ENCODE measurements around the gene NCAM1.

DNA sequence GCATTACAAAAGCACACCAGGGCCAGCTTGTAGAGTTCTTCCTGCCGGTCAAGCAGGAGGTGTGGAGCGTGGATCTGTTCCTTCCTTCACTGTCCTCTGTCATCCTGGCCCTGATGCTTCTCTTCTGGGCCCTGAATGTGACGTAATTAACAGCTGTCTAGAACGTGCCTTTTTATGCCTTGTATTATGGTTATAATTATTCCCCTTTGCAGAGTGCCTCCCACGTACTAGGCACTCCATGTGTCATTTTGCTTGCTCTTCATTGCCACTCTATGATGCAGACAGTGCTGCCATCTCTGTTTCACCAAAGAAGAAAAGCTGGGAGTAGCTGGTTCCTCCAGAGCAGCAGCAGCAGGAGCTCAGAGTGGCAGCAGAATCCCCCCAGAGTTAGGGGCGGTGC, 221.1 kb downstream of the NCAM1 start:
- TF ChIP-seq YY1 (IDR thresholded peaks at IDR 0.05; ENCODE audit: low read depth) (no peak), TEAD4 (IDR thresholded peaks at IDR 0.05) (no peak), EP300 (IDR thresholded peaks at IDR 0.05; ENCODE audit: borderline replicate concordance) (no peak), RAD21 (IDR thresholded peaks at IDR 0.05; ENCODE audit: low read depth) (no peak), EGR1 (IDR thresholded peaks at IDR 0.05) (no peak)
- TF ChIP-seq, protein P1, sequence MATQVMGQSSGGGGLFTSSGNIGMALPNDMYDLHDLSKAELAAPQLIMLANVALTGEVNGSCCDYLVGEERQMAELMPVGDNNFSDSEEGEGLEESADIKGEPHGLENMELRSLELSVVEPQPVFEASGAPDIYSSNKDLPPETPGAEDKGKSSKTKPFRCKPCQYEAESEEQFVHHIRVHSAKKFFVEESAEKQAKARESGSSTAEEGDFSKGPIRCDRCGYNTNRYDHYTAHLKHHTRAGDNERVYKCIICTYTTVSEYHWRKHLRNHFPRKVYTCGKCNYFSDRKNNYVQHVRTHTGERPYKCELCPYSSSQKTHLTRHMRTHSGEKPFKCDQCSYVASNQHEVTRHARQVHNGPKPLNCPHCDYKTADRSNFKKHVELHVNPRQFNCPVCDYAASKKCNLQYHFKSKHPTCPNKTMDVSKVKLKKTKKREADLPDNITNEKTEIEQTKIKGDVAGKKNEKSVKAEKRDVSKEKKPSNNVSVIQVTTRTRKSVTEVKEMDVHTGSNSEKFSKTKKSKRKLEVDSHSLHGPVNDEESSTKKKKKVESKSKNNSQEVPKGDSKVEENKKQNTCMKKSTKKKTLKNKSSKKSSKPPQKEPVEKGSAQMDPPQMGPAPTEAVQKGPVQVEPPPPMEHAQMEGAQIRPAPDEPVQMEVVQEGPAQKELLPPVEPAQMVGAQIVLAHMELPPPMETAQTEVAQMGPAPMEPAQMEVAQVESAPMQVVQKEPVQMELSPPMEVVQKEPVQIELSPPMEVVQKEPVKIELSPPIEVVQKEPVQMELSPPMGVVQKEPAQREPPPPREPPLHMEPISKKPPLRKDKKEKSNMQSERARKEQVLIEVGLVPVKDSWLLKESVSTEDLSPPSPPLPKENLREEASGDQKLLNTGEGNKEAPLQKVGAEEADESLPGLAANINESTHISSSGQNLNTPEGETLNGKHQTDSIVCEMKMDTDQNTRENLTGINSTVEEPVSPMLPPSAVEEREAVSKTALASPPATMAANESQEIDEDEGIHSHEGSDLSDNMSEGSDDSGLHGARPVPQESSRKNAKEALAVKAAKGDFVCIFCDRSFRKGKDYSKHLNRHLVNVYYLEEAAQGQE (IDR thresholded peaks at IDR 0.05; ENCODE audit: low read depth), result no peak
- TF ChIP-seq, protein P2, sequence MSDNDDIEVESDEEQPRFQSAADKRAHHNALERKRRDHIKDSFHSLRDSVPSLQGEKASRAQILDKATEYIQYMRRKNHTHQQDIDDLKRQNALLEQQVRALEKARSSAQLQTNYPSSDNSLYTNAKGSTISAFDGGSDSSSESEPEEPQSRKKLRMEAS (IDR thresholded peaks at IDR 0.05), result no peak

Data from Ishikawa (cell line).